IMR-90 (cell line): ENCODE measurements around the gene MXRA8. TPM values are rescaled to one million over a fixed set of nuclear protein-coding genes. Genes with fewer than 3 reads are reported as not detected.
"Not testable (repeated sequence)": the region's sequence is repeated elsewhere in the genome, so short reads cannot be mapped to it uniquely, and the experiment has no call there.

Experiments
- ATAC-seq: fragments of 200-7000 bp; cut with Tn5 transposase; 2 replicates; pipeline ENCODE4 v1.9.1; 2020; ENCODE audit warnings: low read depth, mild to moderate bottlenecking, moderate library complexity
- BruUV-seq: library from RNA; stranded (reverse); fragments of 400-500 nt; replicated peaks from 2 replicates; lab custom pipeline; 2021; lab: Mats Ljungman, UMichigan
- CTCF ChIA-PET: fragments of 300-600 bp; formaldehyde crosslinking; extraction: SDS; loops from one replicate; lab custom pipeline; 2021; ENCODE audit warnings: antibody characterized with exemption; lab: Yijun Ruan, JAX
- POLR2A ChIA-PET: fragments of 300-600 bp; sonication (Branson Sonifier 250); formaldehyde crosslinking; loops from one replicate; lab custom pipeline; 2022; ENCODE audit warnings: antibody characterized with exemption; ENCODE audit not compliant: unreplicated experiment; lab: Charles Lee
- DNase-seq: peaks from one replicate; pipeline ENCODE4 v3.0.0; 2013
- H2AFZ ChIP-seq: replicated peaks from 2 replicates; pipeline ENCODE3; 2013; ENCODE audit warnings: low read length, mild to moderate bottlenecking; ENCODE audit not compliant: poor library complexity
- H2AK5ac ChIP-seq: 2 replicates; pipeline ENCODE4 v1.6.1; 2013; ENCODE audit warnings: low read depth, low read length, inconsistent platforms
- H2AK9ac ChIP-seq: replicated peaks from 2 replicates; pipeline ENCODE3; 2013; ENCODE audit warnings: mild to moderate bottlenecking, low read depth, low read length, moderate library complexity; ENCODE audit not compliant: poor library complexity
- H2BK120ac ChIP-seq: 2 replicates; pipeline ENCODE4 v1.6.1; 2013; ENCODE audit warnings: low read depth, low read length, inconsistent platforms
- H2BK15ac ChIP-seq: 3 replicates; pipeline ENCODE4 v1.6.1; 2013; ENCODE audit warnings: low read depth, low read length, inconsistent platforms
- H2BK20ac ChIP-seq: 2 replicates; pipeline ENCODE4 v1.6.1; 2013; ENCODE audit warnings: low read depth, mild to moderate bottlenecking, inconsistent platforms, low read length, moderate library complexity
- H2BK5ac ChIP-seq: 2 replicates; pipeline ENCODE4 v1.6.1; 2013; ENCODE audit warnings: mild to moderate bottlenecking, low read depth, low read length, inconsistent platforms; ENCODE audit not compliant: poor library complexity, severe bottlenecking
- H3K14ac ChIP-seq: replicated peaks from 2 replicates; pipeline ENCODE4 v1.6.1; 2013; ENCODE audit warnings: low read depth, low read length, inconsistent platforms
- H3K18ac ChIP-seq: 2 replicates; pipeline ENCODE4 v1.6.1; 2013; ENCODE audit warnings: low read depth, low read length, control low read depth
- H3K23ac ChIP-seq: 2 replicates; pipeline ENCODE4 v1.6.1; 2013; ENCODE audit warnings: low read depth, low read length, inconsistent platforms
- H3K27ac ChIP-seq: 2 replicates; pipeline ENCODE4 v1.5.1; 2013; ENCODE audit warnings: mild to moderate bottlenecking, control low read depth, low read length; ENCODE audit not compliant: insufficient read depth
- H3K27me3 ChIP-seq: 2 replicates; pipeline ENCODE4 v1.6.1; 2013; ENCODE audit warnings: low read length; ENCODE audit not compliant: control insufficient read depth, insufficient read depth
- H3K36me3 ChIP-seq: 2 replicates; pipeline ENCODE4 v1.6.1; 2013; ENCODE audit warnings: low read length, mixed read lengths; ENCODE audit not compliant: control insufficient read depth, insufficient read depth
- H3K4ac ChIP-seq: 2 replicates; pipeline ENCODE4 v1.6.1; 2013; ENCODE audit warnings: low read depth, low read length, inconsistent platforms
- H3K4me1 ChIP-seq: 2 replicates; pipeline ENCODE4 v1.6.1; 2013; ENCODE audit warnings: low read length, mixed read lengths; ENCODE audit not compliant: control insufficient read depth, insufficient read depth
- H3K4me2 ChIP-seq: 2 replicates; pipeline ENCODE4 v1.6.1; 2013; ENCODE audit warnings: low read depth, mild to moderate bottlenecking, control low read depth, low read length, moderate library complexity
- H3K4me3 ChIP-seq: 2 replicates; pipeline ENCODE4 v1.5.1; 2013; ENCODE audit warnings: low read depth, mild to moderate bottlenecking, control low read depth, low read length, moderate library complexity; ENCODE audit not compliant: insufficient read depth
- H3K56ac ChIP-seq: 2 replicates; pipeline ENCODE4 v1.6.1; 2013; ENCODE audit warnings: low read length, inconsistent platforms; ENCODE audit not compliant: insufficient read depth; ENCODE audit errors: extremely low read depth
- H3K79me1 ChIP-seq, 2 experiments: 2 replicates each; pipeline ENCODE4 v1.6.1; 2013; ENCODE audit warnings: low read length in 2 of 2, inconsistent platforms in 1 of 2, low read depth in 1 of 2
- H3K9ac ChIP-seq: 2 replicates; pipeline ENCODE4 v1.6.1; 2013; ENCODE audit warnings: low read depth, low read length, control low read depth
- H3K9me1 ChIP-seq: 2 replicates; pipeline ENCODE4 v1.6.1; 2013; ENCODE audit warnings: low read length, inconsistent platforms; ENCODE audit not compliant: insufficient read depth
- H3K9me3 ChIP-seq: 2 replicates; pipeline ENCODE4 v1.6.1; 2013; ENCODE audit warnings: low read length; ENCODE audit not compliant: control insufficient read depth, insufficient read depth
- H4K20me1 ChIP-seq: 2 replicates; pipeline ENCODE4 v1.6.1; 2013; ENCODE audit warnings: low read length, inconsistent platforms; ENCODE audit not compliant: insufficient read depth
- H4K5ac ChIP-seq: 2 replicates; pipeline ENCODE4 v1.6.1; 2013; ENCODE audit warnings: mild to moderate bottlenecking, low read depth, low read length, control low read depth
- H4K8ac ChIP-seq, 2 experiments: 2 replicates each; pipeline ENCODE4 v1.6.1; 2013; ENCODE audit warnings: low read depth in 2 of 2, low read length in 2 of 2, control low read depth in 1 of 2, inconsistent platforms in 1 of 2
- H4K91ac ChIP-seq: 2 replicates; pipeline ENCODE4 v1.6.1; 2013; ENCODE audit warnings: low read depth, low read length, inconsistent platforms; ENCODE audit not compliant: insufficient read depth
- SMC3 ChIP-seq: fragments of 150-350 bp; IDR thresholded peaks from 2 replicates; pipeline ENCODE4 v1.6.1; 2016; ENCODE audit warnings: low read depth, mild to moderate bottlenecking, antibody characterized with exemption, low read length, moderate library complexity
- USF2 ChIP-seq: fragments of 150-350 bp; IDR thresholded peaks from 2 replicates; pipeline ENCODE4 v1.6.1; 2017; ENCODE audit warnings: mild to moderate bottlenecking, antibody characterized with exemption, low read length, low read depth
- WGBS, 2 experiments: methylation state at CpG; one replicate each; pipeline versions ENCODE4 v1.1.5 to v1.1.7; 2013; ENCODE audit warnings: missing lambda C conversion rate in 2 of 2; ENCODE audit not compliant: insufficient read length in 1 of 2; ENCODE audit errors: extremely low coverage in 2 of 2; 5-methylcytosine and 5-hydroxymethylcytosine counted together
- dilution Hi-C: fragments of 300-500 bp; cut with HindIII; formaldehyde crosslinking; loops from one replicate; pipeline ENCODE4 v1.14.3; 2018; ENCODE audit warnings: low sequenced_read_pairs; ENCODE audit not compliant: unreplicated experiment
- in situ Hi-C: fragments of 300-500 bp; cut with MboI; formaldehyde crosslinking; loops from 3 replicates; pipeline ENCODE4 v1.14.3; 2019; ENCODE audit warnings: low sequenced_read_pairs, inconsistent platforms, mixed read lengths
- intact Hi-C: fragments of 100-400 bp; cut with micrococcal nuclease; formaldehyde crosslinking; loops from 2 replicates; pipeline ENCODE4 v1.10.0; 2022
- polyA plus RNA-seq, 3 experiments: library from polyadenylated mRNA; depleted of rRNA; stranded (reverse); fragments of >200 nt; gene quantifications; 2 replicates each; pipeline ENCODE4 v1.2.3, GENCODE V29; 2012; ENCODE audit warnings: low replicate concordance in 1 of 3
- total RNA-seq: library from RNA; depleted of rRNA; stranded (reverse); fragments of >200 nt; gene quantifications from 2 replicates; pipeline ENCODE4 v1.2.3, GENCODE V29; 2012

Gene MXRA8
- total and polyA plus RNA-seq, 2 of the 4 experiments (the other 2 are of a cell fraction): 92.5 to 469 TPM

GRCh38 chr1:1370771-1371300 is 12.5 kb upstream of the MXRA8 start:
- no peak overlapping the region for H3K9ac ChIP-seq
- H3K4ac ChIP-seq: no peak overlapping the region
- no peak overlapping the region for H2BK20ac ChIP-seq
- H2AK5ac ChIP-seq: no peak overlapping the region
- no peak overlapping the region for H3K56ac ChIP-seq
- POLR2A ChIA-PET: no interaction called here
- H3K79me1 ChIP-seq: peaks cover under 1 to 46% of the 10 kb centered on the region in 2 experiments; a peak in 3 of 4 replicates
- H4K5ac ChIP-seq: no peak overlapping the region
- H3K4me2 ChIP-seq: no peak overlapping the region
- CTCF ChIA-PET: interaction anchor here (0.5 kb wide), 1 partner anchor 119 kb away, joined by 3 read pairs; no protein-coding TSS in a partner anchor
- no peak overlapping the region for H3K27ac ChIP-seq
- H4K91ac ChIP-seq: no peak overlapping the region
- no peak overlapping the region for H2AFZ ChIP-seq
- H4K8ac ChIP-seq: no peak overlapping the region
- BruUV-seq: no TSS peak
- peaks cover 8% of the 10 kb centered on the region for H3K36me3 ChIP-seq
- H3K9me1 ChIP-seq: 0 out of 2 replicates have a peak, but pooled peaks cover 3% of the 10 kb centered on the region
- dilution Hi-C loops (no loop called here), intact Hi-C loops (no loop called here), in situ Hi-C loops (no loop called here)
- 92% methylated on average over 9 of the region's 16 CpGs; no CpG with 5 or more reads in 1 of the 2 experiments for WGBS, 2 experiments
- H2AK9ac ChIP-seq: no peak overlapping the region
- no peak for TF ChIP-seq USF2
- no peak for TF ChIP-seq SMC3
- no peak overlapping the region for H2BK5ac ChIP-seq
- no peaks in the 10 kb centered on the region for H3K9me3 ChIP-seq
- no peak overlapping the region for H2BK120ac ChIP-seq
- no peak for DNase-seq
- no peak for ATAC-seq
- H3K4me1 ChIP-seq: peaks cover 11% of the 10 kb centered on the region
- no peaks in the 10 kb centered on the region for H3K27me3 ChIP-seq
- H2BK15ac ChIP-seq: no peak overlapping the region
- H3K23ac ChIP-seq: no peak overlapping the region
- no peak overlapping the region for H3K4me3 ChIP-seq
- H3K14ac ChIP-seq: no peak overlapping the region
- H3K18ac ChIP-seq: no peak overlapping the region
- peaks cover 11% of the 10 kb centered on the region; the same call in 1 of the 2 replicates for H4K20me1 ChIP-seq

GRCh38 chr1:1370094-1370493 is 11.7 kb upstream of the MXRA8 start:
- H3K4me1 ChIP-seq: peaks cover 11% of the 10 kb centered on the region
- H2AK9ac ChIP-seq, H3K4me2 ChIP-seq, H3K23ac ChIP-seq, H3K9ac ChIP-seq, H2AK5ac ChIP-seq, H3K9me1 ChIP-seq, H3K14ac ChIP-seq, DNase-seq, H3K36me3 ChIP-seq, in situ Hi-C loops, H4K91ac ChIP-seq, intact Hi-C loops, H2BK15ac ChIP-seq, dilution Hi-C loops, H2BK20ac ChIP-seq, H3K18ac ChIP-seq, H2BK120ac ChIP-seq, H3K56ac ChIP-seq, H4K5ac ChIP-seq, H2BK5ac ChIP-seq, H3K4me3 ChIP-seq, H3K27me3 ChIP-seq, H3K27ac ChIP-seq, H2AFZ ChIP-seq, BruUV-seq, ATAC-seq, H3K9me3 ChIP-seq, H4K8ac ChIP-seq, H3K4ac ChIP-seq: not testable (repeated sequence)
- CTCF ChIA-PET: interaction anchor here (0.7 kb wide), 1 partner anchor 240 kb away, joined by 5 read pairs; no protein-coding TSS in a partner anchor
- H4K20me1 ChIP-seq: peaks cover 11% of the 10 kb centered on the region; the same call in 1 of the 2 replicates
- 100% methylated on average over 4 of the region's 14 CpGs; no CpG with 5 or more reads in 1 of the 2 experiments for WGBS, 2 experiments
- POLR2A ChIA-PET: interaction anchor here (0.7 kb wide), 1 partner anchor 30 kb away, joined by 3 read pairs; no protein-coding TSS in a partner anchor
- H3K79me1 ChIP-seq: peaks cover 0 to 46% of the 10 kb centered on the region in 2 experiments; a peak in 2 of 4 replicates
